CD14-positive monocyte (primary cell): ENCODE measurements around the gene GZMB. TPM values are rescaled to one million over a fixed set of nuclear protein-coding genes. Genes with fewer than 3 reads are reported as not detected.

Experiments
- DNase-seq, 3 donors: peaks; one replicate each; pipeline ENCODE4 v3.0.0-alpha.2; 2011 to 2022
- H2AFZ ChIP-seq: 2 replicates; pipeline ENCODE4 v1.6.0; 2012; ENCODE audit warnings: mild to moderate bottlenecking, low read depth, low read length, inconsistent platforms; ENCODE audit not compliant: insufficient read depth, poor library complexity, severe bottlenecking
- H3K27ac ChIP-seq, 2 donors: 1 replicate in 1 of 2; 2 replicates in 1 of 2; pipeline ENCODE4 v1.5.1; 2012 to 2013; ENCODE audit warnings: low read length in 2 of 2, control low read depth in 1 of 2, inconsistent platforms in 1 of 2, low read depth in 1 of 2, mild to moderate bottlenecking in 1 of 2
- H3K27me3 ChIP-seq, 2 donors: one replicate each; pipeline versions ENCODE4 v1.6.0 to v1.6.1; 2011 to 2013; ENCODE audit warnings: low read length in 2 of 2; ENCODE audit not compliant: control insufficient read depth in 2 of 2, insufficient read depth in 2 of 2
- H3K36me3 ChIP-seq, 2 donors: replicated peaks in 1 of 2; 1 replicate in 1 of 2; 2 replicates in 1 of 2; pipeline versions ENCODE4 v1.5.1 to v1.6.1; 2012 to 2013; ENCODE audit warnings: low read length in 2 of 2, control low read depth in 1 of 2, inconsistent platforms in 1 of 2, mild to moderate bottlenecking in 1 of 2; ENCODE audit not compliant: insufficient read depth in 2 of 2, control insufficient read depth in 1 of 2
- H3K4me1 ChIP-seq, 2 donors: 1 replicate in 1 of 2; 2 replicates in 1 of 2; pipeline versions ENCODE4 v1.5.1 to v1.6.1; 2012 to 2013; ENCODE audit warnings: low read length in 2 of 2, control low read depth in 1 of 2, inconsistent platforms in 1 of 2, mild to moderate bottlenecking in 1 of 2, moderate library complexity in 1 of 2; ENCODE audit not compliant: insufficient read depth in 2 of 2, control insufficient read depth in 1 of 2
- H3K4me2 ChIP-seq: replicated peaks from 2 replicates; pipeline ENCODE3; 2012; ENCODE audit warnings: low read length, moderate library complexity, mild to moderate bottlenecking; ENCODE audit not compliant: poor library complexity, severe bottlenecking; ENCODE audit errors: extremely low read depth
- H3K4me3 ChIP-seq, 3 experiments: fragments of 200-600 bp in 1 of 3; sonication (generic) in 1 of 3; replicated peaks in 1 of 3; 1 replicate in 2 of 3; 2 replicates in 1 of 3; pipeline ENCODE4 v1.5.1; 2011 to 2013; ENCODE audit warnings: low read length in 3 of 3, mild to moderate bottlenecking in 3 of 3, control low read depth in 2 of 3, low read depth in 2 of 3, inconsistent platforms in 1 of 3, moderate library complexity in 1 of 3
- H3K79me2 ChIP-seq: 2 replicates; pipeline ENCODE4 v1.6.0; 2012; ENCODE audit warnings: mild to moderate bottlenecking, control low read depth, inconsistent platforms, low read length, moderate library complexity; ENCODE audit not compliant: insufficient read depth
- H3K9ac ChIP-seq: 2 replicates; pipeline ENCODE4 v1.6.0; 2017; ENCODE audit warnings: low read length, mild to moderate bottlenecking; ENCODE audit not compliant: insufficient read depth, poor library complexity, severe bottlenecking
- H3K9me3 ChIP-seq, 2 donors: replicated peaks in 1 of 2; 1 replicate in 1 of 2; 2 replicates in 1 of 2; pipeline versions ENCODE4 v1.5.1 to v1.6.1; 2012 to 2013; ENCODE audit warnings: low read length in 2 of 2, control low read depth in 1 of 2; ENCODE audit not compliant: control insufficient read depth in 1 of 2, insufficient read depth in 1 of 2
- H4K20me1 ChIP-seq: 2 replicates; pipeline ENCODE4 v1.6.0; 2012; ENCODE audit warnings: mild to moderate bottlenecking, low read length, control low read depth, moderate library complexity; ENCODE audit not compliant: insufficient read depth
- H3K27ac Mint-ChIP-seq, 7 donors: one replicate each; pipeline ENCODE4 v1.8.0; 2020; ENCODE audit warnings: mild to moderate bottlenecking in 7 of 7, mixed read lengths in 7 of 7, moderate library complexity in 6 of 7, inconsistent platforms in 2 of 7
- H3K27me3 Mint-ChIP-seq, 3 donors: one replicate each; pipeline ENCODE4 v1.8.0; 2021 to 2022; ENCODE audit warnings: low read depth in 3 of 3, mild to moderate bottlenecking in 3 of 3, mixed read lengths in 3 of 3, moderate library complexity in 3 of 3, inconsistent platforms in 1 of 3
- H3K36me3 Mint-ChIP-seq, 2 donors: one replicate each; pipeline ENCODE4 v1.8.0; 2020; ENCODE audit warnings: mixed read lengths in 2 of 2, inconsistent platforms in 1 of 2, mild to moderate bottlenecking in 1 of 2
- H3K4me1 Mint-ChIP-seq: one replicate; pipeline ENCODE4 v1.8.0; 2020; ENCODE audit warnings: mild to moderate bottlenecking, mixed read lengths
- H3K4me3 Mint-ChIP-seq, 2 donors: one replicate each; pipeline ENCODE4 v1.8.0; 2020; ENCODE audit warnings: mild to moderate bottlenecking in 2 of 2, mixed read lengths in 2 of 2, moderate library complexity in 1 of 2
- H3K9me3 Mint-ChIP-seq, 7 donors: one replicate each; pipeline ENCODE4 v1.8.0; 2020 to 2022; ENCODE audit warnings: mixed read lengths in 7 of 7, mild to moderate bottlenecking in 6 of 7, moderate library complexity in 6 of 7, inconsistent platforms in 2 of 7
- CTCF ChIP-seq: fragments of 200-600 bp; IDR thresholded peaks from one replicate; pipeline ENCODE4 v1.8.0; 2022; ENCODE audit warnings: antibody characterized with exemption, mild to moderate bottlenecking
- WGBS: methylation state at CpG from one replicate; pipeline ENCODE4 v1.1.5; 2013; ENCODE audit warnings: missing lambda C conversion rate; ENCODE audit not compliant: insufficient coverage; 5-methylcytosine and 5-hydroxymethylcytosine counted together
- intact Hi-C, 2 donors: fragments of 100-400 bp; cut with micrococcal nuclease; formaldehyde crosslinking; loops; one replicate each; pipeline versions ENCODE4 v1.15.0 to v1.15.1; 2023
- polyA plus RNA-seq, 3 donors: library from polyadenylated mRNA; depleted of rRNA in 1 of 3; unstranded in 2 of 3; stranded (reverse) in 1 of 3; fragments of 300-500 nt in 2 of 3; fragments of >200 nt in 1 of 3; fragmentation: Illumina TruSeq in 2 of 3; gene quantifications; 1 replicate in 2 of 3; 2 replicates in 1 of 3; pipeline ENCODE4 v1.2.3, GENCODE V29; 2012 to 2021

The GZMB gene
- polyA plus RNA-seq, 3 donors, result 1.0 to 1.3 TPM; not detected in 1

GRCh38 chr14:24669651-24670050 lies 35.7 kb upstream of the GZMB start:
- no peak overlapping the region for H3K4me3 Mint-ChIP-seq
- H3K9me3 Mint-ChIP-seq, result peaks cover 0 to 2% (median 0%) of the 10 kb centered on the region in 7 donors
- no peak overlapping the region for H3K27ac ChIP-seq

GRCh38 chr14:24665440-24665991 lies 31.5 kb upstream of the GZMB start:
- Mint-ChIP-seq H3K4me3 (no peak overlapping the region), H3K27me3 (peaks cover 0 to 5% (median 4%) of the 10 kb centered on the region in 3 donors), H3K4me1 (peaks cover 52% of the 10 kb centered on the region), H3K27ac (peak overlapping the region in 2 of 7 donors; percentile 36 to 37), H3K36me3 (no peaks in the 10 kb centered on the region), H3K9me3 (no peaks in the 10 kb centered on the region)
- no peaks in the 10 kb centered on the region for H4K20me1 ChIP-seq
- no peaks in the 10 kb centered on the region for H3K27me3 ChIP-seq
- no peak overlapping the region for H3K4me2 ChIP-seq
- DNase-seq, result no peak
- intact Hi-C loops, result no loop called here
- no peaks in the 10 kb centered on the region for H3K9me3 ChIP-seq
- 0% methylated on average over 2 of the region's 4 CpGs for WGBS
- no peaks in the 10 kb centered on the region for H3K36me3 ChIP-seq
- H3K79me2 ChIP-seq, result no peaks in the 10 kb centered on the region
- H3K9ac ChIP-seq, result no peak overlapping the region
- H2AFZ ChIP-seq, result no peak overlapping the region
- peaks cover 39 to 51% of the 10 kb centered on the region in 2 donors for H3K4me1 ChIP-seq
- no peak overlapping the region for H3K4me3 ChIP-seq
- TF ChIP-seq CTCF, result no peak
- no peak overlapping the region for H3K27ac ChIP-seq

More at GRCh38 chr14:24669651-24670050, 35.7 kb upstream of the GZMB start:
- Histone ChIP-seq H3K79me2 (no peaks in the 10 kb centered on the region), H3K27me3 (no peaks in the 10 kb centered on the region), H3K4me3 (no peak overlapping the region), H3K9ac (no peak overlapping the region), H3K4me1 (peaks cover 34 to 35% of the 10 kb centered on the region in 2 donors), H3K36me3 (no peaks in the 10 kb centered on the region), H4K20me1 (no peaks in the 10 kb centered on the region), H3K9me3 (no peaks in the 10 kb centered on the region), H3K4me2 (no peak overlapping the region), H2AFZ (no peak overlapping the region)
- intact Hi-C loops, result no loop called here
- no peak for TF ChIP-seq CTCF
- Mint-ChIP-seq H3K27me3 (peaks cover 0 to 10% (median 3%) of the 10 kb centered on the region in 3 donors), H3K36me3 (no peaks in the 10 kb centered on the region), H3K4me1 (peaks cover 33% of the 10 kb centered on the region), H3K27ac (no peak overlapping the region)
- no CpG with 5 or more reads among the region's 1 CpG for WGBS
- DNase-seq, result no peak
